GM12801 (cell line): ENCODE data around the gene PPP6R2.

Experiments
- TF ChIP-seq, protein P1 (sequence below): IDR thresholded peaks from one replicate; pipeline ENCODE4 v1.5.1; 2011; ENCODE audit warnings: control low read depth; ENCODE audit not compliant: insufficient read length; ENCODE audit errors: extremely low read depth

Gene PPP6R2

DNA sequence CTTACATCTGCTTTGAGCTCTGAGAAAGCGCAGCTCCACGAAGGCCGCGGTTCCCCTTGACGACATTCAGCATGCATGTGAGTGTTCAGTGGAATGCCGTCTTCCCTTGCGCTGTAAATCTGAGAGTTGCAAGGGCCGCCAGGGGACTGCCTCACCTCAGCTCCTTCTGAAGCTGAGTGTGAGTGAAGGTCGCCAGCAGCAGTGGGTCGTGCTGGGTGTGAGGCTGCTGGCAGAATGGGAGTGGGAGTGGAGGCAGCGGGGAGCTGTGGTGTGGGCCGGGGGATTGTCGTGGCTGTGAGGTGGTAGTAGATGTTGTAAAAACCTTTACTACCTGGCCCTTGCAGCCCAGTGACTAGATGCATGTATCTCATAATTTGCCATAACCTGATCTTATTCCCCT lies 65.2 kb downstream of the PPP6R2 start:
- TF ChIP-seq, protein P1, sequence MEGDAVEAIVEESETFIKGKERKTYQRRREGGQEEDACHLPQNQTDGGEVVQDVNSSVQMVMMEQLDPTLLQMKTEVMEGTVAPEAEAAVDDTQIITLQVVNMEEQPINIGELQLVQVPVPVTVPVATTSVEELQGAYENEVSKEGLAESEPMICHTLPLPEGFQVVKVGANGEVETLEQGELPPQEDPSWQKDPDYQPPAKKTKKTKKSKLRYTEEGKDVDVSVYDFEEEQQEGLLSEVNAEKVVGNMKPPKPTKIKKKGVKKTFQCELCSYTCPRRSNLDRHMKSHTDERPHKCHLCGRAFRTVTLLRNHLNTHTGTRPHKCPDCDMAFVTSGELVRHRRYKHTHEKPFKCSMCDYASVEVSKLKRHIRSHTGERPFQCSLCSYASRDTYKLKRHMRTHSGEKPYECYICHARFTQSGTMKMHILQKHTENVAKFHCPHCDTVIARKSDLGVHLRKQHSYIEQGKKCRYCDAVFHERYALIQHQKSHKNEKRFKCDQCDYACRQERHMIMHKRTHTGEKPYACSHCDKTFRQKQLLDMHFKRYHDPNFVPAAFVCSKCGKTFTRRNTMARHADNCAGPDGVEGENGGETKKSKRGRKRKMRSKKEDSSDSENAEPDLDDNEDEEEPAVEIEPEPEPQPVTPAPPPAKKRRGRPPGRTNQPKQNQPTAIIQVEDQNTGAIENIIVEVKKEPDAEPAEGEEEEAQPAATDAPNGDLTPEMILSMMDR = no peak

DNA sequence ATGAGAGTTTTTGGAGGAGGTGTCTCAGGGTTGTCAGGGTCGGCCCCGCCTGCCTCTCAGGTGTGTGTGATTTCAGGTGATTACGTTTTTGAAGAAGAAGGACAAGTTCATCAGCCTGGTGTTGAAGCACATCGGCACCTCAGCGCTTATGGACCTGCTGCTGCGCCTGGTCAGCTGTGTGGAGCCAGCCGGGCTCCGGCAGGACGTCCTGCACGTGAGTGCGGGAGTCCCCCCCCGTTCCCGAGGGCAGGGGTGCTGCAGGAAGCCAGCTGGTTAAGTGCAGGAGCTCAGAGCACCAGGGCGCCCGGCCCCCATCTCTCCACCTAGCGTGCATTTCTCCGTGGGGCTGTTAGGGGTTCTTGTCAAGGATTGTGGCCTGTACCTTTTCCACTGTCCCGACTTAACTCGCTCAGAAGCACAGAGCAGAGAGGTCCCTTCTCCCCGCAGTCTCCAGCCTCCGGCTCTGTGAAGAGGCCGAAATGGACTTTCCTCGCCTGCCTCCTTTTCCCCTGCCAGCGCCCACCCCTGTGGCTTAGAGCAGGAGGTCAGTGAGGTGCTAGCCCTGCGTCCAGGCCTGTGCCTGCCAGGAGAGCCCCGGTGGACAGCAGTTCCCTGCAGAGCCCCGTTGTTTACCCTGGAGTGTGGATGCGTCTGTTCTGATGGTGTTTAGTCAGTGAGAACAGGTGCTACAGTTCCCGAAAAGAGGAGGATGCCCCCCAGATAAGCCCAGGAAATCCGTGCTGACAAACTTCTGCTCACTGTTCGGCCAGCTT lies 71.5 kb downstream of the PPP6R2 start:
- TF ChIP-seq, protein P1 = no peak

DNA sequence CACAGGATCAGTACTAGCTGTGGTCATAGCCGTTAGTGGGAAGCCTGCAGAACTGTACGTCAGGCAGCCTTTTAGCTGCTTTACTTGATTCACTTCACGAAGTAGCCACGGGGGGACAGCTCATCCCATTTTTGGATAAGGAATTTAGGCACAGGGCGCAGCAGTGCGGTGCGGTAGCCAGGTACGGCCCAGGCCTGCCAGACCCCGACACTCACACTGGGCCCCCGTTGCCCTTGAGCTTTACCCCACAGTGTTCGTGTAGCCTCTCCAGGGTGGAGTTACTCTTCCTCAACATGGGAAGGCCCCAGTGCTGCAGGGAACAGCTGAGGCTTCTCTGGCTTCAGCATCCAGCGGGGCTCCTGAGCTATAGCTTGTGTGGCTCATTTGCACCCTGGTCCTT lies 72.3 kb downstream of the PPP6R2 start:
- TF ChIP-seq, protein P1 = no peak

DNA sequence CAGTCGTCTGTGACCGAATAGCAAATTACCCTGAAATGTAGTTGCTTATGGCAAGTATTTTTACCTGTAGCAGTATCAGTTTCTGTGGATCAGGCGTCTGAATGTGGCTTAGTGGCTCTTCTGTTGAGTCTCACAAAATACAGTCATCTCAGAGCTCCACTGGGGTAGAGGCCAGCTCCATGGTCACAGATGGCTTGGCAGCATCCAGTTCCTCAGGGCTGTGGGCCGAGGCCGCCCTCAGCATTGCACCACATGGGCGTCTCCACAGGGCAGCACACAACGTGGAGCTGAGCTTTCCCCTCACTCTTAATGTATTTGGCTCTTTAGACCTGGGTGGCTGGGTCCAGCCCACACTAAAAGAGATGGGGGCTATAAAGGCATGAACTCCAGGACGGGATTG lies 73.9 kb downstream of the PPP6R2 start:
- TF ChIP-seq, protein P1 = no peak

DNA sequence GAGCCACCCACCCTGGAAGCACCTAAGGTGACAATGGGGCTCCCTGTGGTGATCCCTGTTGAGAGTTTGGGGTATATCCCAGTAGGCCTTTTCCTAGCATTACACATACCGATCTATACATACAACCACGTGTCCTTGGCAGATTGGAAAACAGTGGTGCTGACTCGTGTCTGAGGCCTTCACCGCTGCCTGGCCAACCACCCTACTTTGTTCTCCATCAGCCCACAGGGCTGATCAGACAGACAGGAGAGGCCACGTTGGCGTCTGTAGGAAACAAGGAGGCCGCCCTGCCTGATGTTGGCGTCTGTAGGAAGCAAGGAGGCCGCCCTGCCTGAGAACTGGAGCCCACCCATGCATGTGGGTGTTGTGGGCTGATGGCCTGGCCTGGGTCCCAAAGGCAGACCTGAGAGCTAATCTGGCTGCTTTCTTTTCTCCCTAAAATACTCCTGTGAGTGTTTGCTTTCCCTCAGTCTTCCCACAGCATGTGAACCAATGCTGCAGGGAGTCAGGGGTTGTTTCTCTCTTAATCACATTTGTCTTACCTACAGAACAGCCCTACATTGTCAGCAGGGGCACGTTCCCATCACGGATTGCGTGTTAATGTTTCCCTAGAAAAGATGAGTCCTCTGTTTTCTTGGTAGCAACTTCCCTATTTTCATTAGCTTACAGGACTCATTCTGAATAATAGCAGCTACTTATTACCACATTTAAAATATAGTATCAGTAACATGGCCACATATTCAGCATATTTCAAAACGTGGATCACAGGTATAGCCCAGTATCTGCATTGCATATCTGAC lies 74.5 kb downstream of the PPP6R2 start:
- TF ChIP-seq, protein P1 = no peak

DNA sequence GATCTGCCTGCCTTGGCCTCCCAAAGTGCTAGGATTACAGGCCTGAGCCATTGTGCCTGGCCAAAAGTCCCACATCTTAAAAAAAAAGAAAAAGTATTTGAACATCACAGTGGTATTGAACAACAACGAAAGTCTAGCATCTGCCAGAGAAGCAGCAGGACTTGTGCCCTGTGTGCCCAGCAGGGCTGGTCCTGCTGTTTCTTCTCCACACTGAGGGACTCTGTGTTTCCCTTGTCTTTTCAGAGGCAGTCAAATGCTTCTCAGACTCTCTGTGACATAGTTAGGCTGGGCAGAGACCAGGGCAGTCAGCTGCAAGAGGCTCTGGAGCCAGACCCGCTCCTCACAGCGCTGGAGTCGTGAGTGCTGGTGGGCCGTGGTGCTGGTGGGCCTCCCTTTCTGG lies 75.5 kb downstream of the PPP6R2 start:
- TF ChIP-seq, protein P1 = no peak

DNA sequence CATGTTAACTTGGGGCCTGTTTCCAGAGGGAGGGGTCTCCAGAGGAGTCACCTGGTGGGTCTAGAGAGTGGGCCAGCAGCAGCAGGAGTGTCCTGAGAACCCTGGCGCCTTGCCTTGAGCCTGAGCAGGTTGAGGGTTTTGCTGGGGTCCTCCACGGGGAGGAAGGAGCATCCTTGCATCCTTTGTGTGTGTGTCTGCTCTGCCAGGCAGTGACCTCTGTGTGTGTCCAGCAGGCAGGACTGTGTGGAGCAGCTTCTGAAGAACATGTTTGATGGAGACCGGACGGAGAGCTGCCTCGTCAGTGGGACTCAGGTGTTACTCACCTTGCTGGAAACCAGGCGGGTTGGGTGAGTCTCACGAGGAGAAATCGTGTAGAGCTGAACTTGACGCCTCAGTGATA lies 76.0 kb downstream of the PPP6R2 start:
- TF ChIP-seq, protein P1 = no peak
